ENCODE results near the gene MSH4.

Gene MSH4

DNA sequence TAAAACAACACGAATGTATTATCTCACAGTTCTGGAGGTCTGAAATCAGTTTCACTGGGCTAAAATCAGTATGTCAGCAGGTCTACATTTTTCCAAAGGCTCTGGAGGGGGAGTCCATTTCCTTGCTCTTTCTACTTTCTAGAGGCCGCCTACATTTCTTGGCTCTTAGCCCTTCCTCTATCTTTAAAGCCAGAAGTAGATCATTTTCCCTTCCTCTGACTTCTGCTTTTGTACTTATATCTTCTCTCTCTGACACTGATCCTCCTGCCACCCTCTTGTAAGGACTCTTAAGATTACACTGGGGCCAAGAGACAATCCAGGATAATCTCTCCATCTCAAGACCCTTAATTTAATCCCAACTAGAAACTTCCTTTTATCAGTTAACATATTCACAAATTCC lies 41.4 kb downstream of the MSH4 start:
- no peak for TF ChIP-seq CTCF (IDR thresholded peaks at IDR 0.05)

GRCh38 chr1:75841421-75841820 lies 44.7 kb downstream of the MSH4 start:
- no peak for TF ChIP-seq CTCF (IDR thresholded peaks at IDR 0.05)

- no peak for TF ChIP-seq CTCF (IDR thresholded peaks at IDR 0.05)
Observed at GRCh38 chr1:75845576-75845975, 48.9 kb downstream of the MSH4 start.

GRCh38 chr1:75855010-75855409 lies 58.3 kb downstream of the MSH4 start:
- TF ChIP-seq CTCF (IDR thresholded peaks at IDR 0.05), result no peak

GRCh38 chr1:75855734-75856133 lies 59.1 kb downstream of the MSH4 start:
- TF ChIP-seq CTCF (IDR thresholded peaks at IDR 0.05), result no peak

GRCh38 chr1:75861831-75862230 lies 65.1 kb downstream of the MSH4 start:
- TF ChIP-seq CTCF (IDR thresholded peaks at IDR 0.05), result no peak

DNA sequence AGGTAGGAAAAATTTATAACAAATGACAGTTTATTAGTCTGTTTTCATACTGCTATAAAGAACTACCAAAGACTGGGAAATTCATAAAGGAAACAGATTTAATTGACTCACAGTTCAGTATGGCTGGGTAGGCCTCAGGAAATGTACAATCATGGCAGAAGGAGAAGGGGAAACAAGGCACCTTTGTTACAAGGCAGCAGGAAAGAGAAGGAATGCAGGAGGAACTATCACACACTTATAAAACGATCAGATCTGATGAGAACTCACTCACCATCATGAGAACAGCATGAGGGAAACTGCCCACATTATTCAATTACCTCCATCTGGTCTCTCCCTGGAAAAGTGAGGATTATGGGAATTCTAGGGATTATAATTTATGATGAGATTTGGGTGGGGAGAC lies 74.3 kb downstream of the MSH4 start:
- TF ChIP-seq CTCF (IDR thresholded peaks at IDR 0.05), result no peak

DNA sequence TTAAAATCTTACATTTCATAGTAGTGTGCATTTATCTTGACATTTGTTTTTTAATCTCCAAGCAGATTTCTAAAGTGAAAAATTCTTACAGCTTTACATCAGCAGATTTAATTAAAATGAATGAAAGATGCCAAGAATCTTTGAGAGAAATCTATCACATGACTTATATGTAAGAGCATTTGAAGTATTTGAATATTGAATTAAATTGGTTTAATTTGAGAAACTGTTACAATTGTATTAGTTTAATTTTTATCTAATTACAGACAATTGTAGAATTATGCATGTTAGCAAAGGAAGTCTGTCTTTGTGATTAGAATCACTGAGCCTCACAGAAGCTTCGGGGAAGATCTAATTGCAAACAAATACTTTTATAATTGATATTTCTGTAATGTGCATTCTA lies 83.3 kb downstream of the MSH4 start:
- TF ChIP-seq CTCF (IDR thresholded peaks at IDR 0.05), result no peak
